SH-SY5Y (cell line): ENCODE measurements around the gene ATP6V1B1.

Source experiments
- GATA2 ChIP-seq: IDR thresholded peaks from 2 replicates; pipeline ENCODE4 v1.6.1; 2011; ENCODE audit warnings: mild to moderate bottlenecking, low read depth, low read length
- GATA3 ChIP-seq: IDR thresholded peaks from 2 replicates; pipeline ENCODE4 v1.6.1; 2011; ENCODE audit warnings: low read depth, mild to moderate bottlenecking, low read length, moderate library complexity

DNA sequence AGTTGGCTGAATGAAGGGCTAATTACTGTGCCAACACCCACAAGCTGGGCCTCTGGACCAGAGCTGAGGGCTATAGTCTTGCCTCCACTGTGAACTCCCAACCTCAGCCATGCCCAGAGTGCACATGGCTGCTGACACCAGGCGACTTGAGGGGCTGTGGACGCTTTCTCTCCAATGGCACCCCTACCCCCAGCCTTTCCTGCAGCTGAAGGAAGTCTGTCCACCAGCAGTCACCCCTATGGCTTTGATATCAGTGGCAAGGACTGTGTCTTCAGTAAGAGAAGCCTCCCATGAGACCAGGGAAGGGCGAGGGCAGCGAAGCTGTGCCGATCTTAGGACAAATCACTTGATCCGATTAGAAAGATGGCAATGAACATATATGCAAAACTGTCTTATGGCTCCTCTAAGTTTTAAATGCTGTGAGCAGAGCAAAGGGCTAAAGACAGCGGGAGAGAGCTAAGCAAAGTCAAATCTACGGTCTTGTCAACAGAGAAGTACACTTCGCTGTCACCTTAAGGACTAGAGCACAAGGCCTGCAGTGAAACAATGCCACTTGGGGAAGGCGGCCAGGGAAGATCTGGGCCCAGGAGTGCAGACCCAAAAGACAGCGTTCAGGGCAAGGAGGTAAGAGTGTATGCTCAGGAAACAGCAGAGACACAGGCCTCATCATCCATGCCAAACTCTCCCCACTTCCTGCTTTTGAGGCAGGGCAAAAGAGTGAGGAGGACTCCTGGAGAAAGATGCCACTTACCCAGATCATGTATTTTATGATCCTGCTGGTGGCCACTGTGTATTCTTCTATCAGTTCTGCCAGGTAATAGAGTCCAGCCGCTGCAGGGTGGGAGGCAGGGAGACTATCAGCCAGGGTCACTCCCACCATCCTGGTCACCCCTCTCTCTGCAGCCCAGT is 57.5 kb downstream of the ATP6V1B1 start:
- TF ChIP-seq GATA2 (no peak), GATA3 (no peak)
